Measurements from ENCODE around the gene HMGXB4. TPM values are rescaled to one million over a fixed set of nuclear protein-coding genes. Genes with fewer than 3 reads are reported as not detected.

HMGXB4 gene
- total RNA-seq, 1 donor from 2014 or later: 24.7 TPM

DNA sequence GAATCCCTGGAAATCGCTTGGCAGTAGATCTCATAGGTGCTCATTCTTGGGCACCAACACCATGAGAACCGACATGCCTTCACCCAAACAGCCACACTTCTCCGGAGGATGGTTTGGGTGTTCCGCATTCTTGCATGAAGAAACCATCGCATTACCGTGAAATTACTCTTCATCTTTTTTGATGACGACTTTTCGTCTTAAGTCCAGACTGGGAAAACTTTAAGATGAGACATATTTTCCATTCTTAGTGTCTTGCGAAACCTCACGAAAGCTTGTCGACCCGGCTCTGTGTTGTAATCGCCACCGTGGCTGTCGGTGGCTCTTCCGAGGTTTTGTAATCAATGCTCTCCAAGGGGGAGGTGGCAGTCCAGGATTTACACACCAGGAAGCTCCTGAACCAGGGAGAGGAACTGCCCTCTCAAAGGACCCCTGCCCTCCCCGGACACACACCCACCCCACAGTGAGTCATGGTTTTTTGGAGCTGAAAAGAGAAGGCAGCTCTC is 44.1 kb downstream of the HMGXB4 start:
- DNase-seq (ENCODE audit: low read depth): peak; percentile 82
- peak overlapping the region; percentile 92 for H3K4me3 ChIP-seq (ENCODE audit: low read depth, low read length)
- no peak for TF ChIP-seq CTCF (conservative IDR thresholded peaks at IDR 0.05; ENCODE audit: low read depth, low read length)

GRCh38 chr22:35303029-35303624 is 45.8 kb downstream of the HMGXB4 start:
- TF ChIP-seq CTCF (conservative IDR thresholded peaks at IDR 0.05; ENCODE audit: low read depth, low read length): no peak
- no peak overlapping the region for H3K4me3 ChIP-seq (ENCODE audit: low read depth, low read length)
- no peak for DNase-seq (ENCODE audit: low read depth)

DNA sequence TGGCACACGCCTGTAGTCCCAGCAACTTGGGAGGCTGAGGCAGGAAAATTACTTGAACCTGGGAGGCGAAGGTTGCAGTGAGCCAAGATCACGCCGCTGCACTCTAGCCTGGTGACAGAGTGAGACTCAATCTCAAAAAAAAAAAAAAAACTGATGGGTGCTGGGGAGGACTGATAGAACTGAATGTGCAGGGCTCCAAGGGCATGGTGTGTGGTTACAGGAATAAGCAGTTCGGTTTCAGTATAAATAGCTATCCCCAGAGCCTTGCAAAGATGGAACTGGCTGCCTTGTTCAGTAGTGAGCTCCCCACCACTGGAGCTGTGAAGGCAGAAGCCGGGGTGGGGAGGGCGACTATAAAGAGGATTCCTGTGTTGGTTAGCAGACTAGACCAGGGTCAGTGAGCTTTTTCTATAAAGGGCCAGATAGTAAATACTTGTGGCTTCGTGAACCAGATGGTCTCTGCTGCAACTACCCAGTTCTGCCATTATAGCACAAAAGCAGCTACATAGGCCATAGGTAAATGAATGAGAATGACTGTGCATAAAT is 48.3 kb downstream of the HMGXB4 start:
- TF ChIP-seq CTCF (conservative IDR thresholded peaks at IDR 0.05; ENCODE audit: low read depth, low read length): no peak

GRCh38 chr22:35306350-35306967 is 49.2 kb downstream of the HMGXB4 start:
- no peak overlapping the region for H3K4me3 ChIP-seq (ENCODE audit: low read depth, low read length)
- no peak for TF ChIP-seq CTCF (conservative IDR thresholded peaks at IDR 0.05; ENCODE audit: low read depth, low read length)
- no peak for DNase-seq (ENCODE audit: low read depth)

More for the DNA sequence above, 48.3 kb downstream of the HMGXB4 start:
- no peak for DNase-seq (ENCODE audit: low read depth)
- H3K4me3 ChIP-seq (ENCODE audit: low read depth, low read length): no peak overlapping the region

DNA sequence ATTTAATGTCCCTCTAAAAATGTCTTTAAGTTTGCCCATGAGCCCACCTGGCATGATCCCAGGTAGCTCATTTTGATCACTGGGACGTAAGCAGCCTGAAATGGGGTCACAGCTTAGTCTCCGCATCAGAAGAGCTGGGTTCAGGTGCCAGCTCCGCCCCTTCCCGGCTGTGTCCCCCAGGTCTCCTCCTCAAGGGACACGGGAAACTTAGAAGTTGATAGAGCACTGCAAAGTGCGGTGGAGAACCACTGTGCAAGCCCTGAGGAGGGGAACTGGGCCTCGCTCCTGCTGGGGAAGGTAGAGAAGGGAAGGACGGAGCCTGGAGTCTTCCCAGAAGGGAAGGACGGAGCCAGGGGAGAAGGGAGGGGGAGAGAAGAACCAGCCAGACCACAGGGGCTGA is 50.1 kb downstream of the HMGXB4 start:
- no peak for DNase-seq (ENCODE audit: low read depth)
- no peak for TF ChIP-seq CTCF (conservative IDR thresholded peaks at IDR 0.05; ENCODE audit: low read depth, low read length)
- no peak overlapping the region for H3K4me3 ChIP-seq (ENCODE audit: low read depth, low read length)

GRCh38 chr22:35307892-35308291 is 50.6 kb downstream of the HMGXB4 start:
- no peak overlapping the region for H3K4me3 ChIP-seq (ENCODE audit: low read depth, low read length)
- no peak for TF ChIP-seq CTCF (conservative IDR thresholded peaks at IDR 0.05; ENCODE audit: low read depth, low read length)
- no peak for DNase-seq (ENCODE audit: low read depth)

All from epithelial cell of proximal tubule (primary cell).